Activated CD4-positive, CD25-positive, alpha-beta regulatory T cell (primary cell): Measurements from ENCODE around the gene SUCLG2.

ENCODE experiments used
- DNase-seq, 4 experiments: peaks; one replicate each; lab custom pipeline; 2025; lab: John Stamatoyannopoulos, UW

Gene SUCLG2

GRCh38 chr3:67648701-67649100, 5.7 kb downstream of the SUCLG2 start:
- no peak for DNase-seq

- no peak for DNase-seq
These were observed 6.2 kb downstream of the SUCLG2 start for GRCh38 chr3:67648229-67648628.

DNA sequence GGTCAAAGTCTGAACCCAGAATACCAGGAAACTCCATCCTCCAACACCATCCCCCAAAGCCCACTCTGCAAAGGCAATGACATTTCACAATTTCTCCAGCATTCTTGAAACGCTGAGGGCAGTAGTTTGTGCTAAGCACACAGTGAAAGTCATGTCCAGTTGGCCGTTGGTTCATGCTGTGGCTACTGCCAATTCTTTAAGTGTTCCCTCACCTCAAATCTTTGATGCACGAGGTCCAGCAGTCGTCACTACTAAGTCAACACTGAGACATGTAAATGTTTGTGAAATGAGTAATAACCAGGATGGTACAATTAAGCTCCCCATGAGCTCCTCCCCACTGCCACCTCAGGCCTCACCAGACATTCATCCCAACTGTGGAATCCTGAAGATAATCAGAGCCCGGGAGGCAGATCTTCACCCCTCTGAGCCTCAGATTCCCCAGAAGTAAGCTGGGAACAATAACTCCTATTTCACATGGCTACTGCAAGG, 7.0 kb downstream of the SUCLG2 start:
- no peak for DNase-seq

DNA sequence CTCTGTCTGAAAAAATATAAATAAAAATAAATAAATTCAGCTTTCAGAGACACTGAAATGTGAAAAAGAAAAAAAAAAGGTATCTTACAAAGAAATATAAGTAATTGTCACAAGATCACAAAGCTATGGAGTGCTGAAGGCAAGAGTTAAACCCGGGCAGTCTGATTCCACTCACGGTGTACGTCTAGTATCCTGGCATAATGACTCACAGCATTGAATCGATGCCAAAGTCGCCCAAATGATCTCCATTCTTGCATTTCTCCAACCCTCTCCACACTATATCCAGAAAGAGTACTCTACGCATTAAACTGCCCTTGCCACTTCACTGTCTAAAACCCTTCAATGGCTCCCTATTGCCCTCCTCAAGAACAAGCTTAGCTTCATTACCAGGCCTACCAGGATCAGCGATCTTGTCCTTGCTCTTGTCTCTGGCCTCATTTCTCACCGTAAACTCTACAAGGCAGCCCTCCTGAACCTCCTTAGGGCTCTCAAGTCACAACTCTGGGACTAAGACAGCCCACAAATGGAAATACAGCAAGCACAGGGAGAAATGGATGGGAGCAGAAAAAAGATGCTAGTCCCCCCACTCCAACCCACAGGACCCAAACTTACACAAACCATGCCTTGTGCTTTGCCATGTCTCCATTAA, 7.7 kb downstream of the SUCLG2 start:
- no peak for DNase-seq

- DNase-seq = no peak
These were observed 9.6 kb downstream of the SUCLG2 start for GRCh38 chr3:67644827-67645226.

- no peak for DNase-seq
These were observed 11.7 kb downstream of the SUCLG2 start for GRCh38 chr3:67642734-67643133.

GRCh38 chr3:67642190-67642589, 12.2 kb downstream of the SUCLG2 start:
- no peak for DNase-seq

DNA sequence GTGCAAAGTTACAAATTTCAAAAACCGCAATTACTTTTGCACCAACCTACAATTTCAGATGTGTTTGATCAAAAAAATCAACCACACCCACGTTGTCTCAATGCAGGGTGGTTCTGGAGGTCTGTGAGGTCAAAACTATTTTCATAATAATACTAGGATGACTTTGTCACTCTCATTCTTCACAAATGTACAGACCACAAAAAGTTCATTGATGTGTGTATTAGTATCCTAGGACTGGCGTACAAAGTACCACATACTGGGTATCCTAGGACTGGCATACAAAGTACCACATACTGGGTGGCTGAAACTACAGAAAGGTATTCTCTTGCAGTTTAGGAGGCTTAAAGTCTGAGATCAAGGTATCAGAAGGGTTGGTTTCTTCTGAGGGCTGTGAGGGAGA, 13.0 kb downstream of the SUCLG2 start:
- no peak for DNase-seq

DNA sequence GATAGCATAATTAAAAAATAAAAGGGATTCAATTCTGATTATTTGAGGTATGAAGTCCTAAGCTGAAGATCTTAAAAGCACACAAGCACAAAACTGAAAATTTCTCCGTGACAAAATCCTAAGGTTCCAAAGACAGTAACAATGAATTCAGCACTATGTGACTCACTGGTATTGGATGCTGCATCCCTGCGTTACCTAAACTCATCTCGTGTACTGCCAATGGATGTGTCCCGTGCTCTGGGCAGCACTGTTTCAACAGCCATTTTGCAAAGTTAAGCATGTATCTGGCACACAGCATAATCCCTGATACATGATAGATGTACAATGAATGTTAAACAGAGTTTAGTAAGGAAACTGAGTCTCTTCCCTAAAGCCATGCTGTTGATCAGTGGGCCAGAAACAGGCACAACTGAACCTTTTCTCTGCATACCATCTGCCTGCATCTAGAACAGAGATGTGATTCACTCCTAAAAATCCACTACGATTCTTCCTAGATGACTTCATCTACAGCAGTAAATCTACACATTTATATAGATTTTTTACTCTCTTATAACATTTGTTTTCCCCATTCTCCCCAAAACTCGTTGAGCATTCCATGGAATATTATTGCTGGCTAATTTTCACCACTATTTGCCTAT, 14.3 kb downstream of the SUCLG2 start:
- no peak for DNase-seq

GRCh38 chr3:67637255-67637900, 17.0 kb downstream of the SUCLG2 start:
- DNase-seq = no peak

DNA sequence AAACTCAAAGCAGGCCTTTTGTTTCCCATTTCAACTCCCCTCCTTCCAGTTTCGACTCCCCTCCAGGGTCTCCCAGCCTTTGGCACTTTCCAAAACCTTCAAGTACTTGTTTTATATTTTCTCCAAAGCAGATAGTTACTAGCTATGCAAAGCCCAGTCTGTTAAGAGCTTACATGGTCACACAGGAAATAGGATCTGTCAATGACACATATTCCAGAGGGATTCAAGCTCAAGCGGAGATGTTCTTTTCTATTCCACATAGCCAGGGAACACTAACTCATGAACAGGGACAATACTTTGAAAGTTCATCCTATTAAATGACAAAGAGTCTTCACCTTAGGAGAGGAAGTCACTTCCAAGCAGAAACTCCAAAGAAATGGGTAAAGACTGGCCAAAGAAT, 18.6 kb downstream of the SUCLG2 start:
- DNase-seq = no peak

DNA sequence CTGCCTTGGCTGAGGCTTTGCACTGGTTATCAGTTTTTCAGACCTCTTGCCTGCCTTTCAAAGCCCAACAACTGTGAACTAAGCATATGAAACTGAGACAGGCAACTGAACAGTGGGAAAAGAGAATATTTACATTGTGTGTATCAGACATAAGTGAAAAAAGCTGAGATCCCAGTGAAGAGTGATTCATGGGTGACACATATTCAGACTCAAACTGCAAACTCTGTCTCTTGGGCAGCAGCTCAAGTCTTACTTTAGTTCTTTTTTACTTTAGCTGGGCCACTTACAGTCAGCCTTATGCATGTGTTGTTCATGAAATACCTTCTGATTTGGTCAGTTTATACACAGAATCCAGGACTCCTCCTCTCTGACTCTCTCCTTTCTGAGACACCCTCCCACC, 19.2 kb downstream of the SUCLG2 start:
- DNase-seq = no peak

DNA sequence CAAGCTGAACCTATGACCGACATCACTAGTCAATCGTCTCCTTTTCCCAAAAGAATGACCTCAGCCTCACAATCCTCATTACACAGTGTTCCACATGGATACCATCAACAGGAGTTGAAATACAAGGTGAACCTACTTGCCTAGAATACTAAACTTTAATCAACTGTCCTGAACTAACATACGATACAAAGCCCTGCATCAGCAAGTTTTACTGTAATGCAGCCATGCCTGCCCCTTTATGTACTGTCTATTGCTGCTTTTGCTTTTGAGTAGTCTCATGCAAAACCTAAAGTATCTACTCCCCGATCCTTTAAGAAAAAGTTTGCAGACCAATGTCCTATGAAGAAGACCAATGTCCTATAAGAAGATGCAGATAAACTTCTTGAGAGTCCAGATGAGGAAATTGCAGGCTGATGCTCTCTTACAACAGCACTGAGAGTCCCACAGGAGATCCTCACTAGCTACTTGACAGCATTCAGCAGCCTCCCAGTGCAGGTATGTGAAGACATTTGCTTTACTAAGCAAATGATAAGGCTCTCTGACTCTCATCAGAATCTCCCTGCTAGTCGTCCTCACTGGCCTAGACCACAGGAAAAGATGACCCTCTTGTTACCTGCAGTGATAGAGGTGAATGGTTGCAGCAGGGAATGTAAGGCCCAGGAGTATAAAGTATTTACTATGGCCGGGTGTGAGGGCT, 23.6 kb downstream of the SUCLG2 start:
- no peak for DNase-seq

DNA sequence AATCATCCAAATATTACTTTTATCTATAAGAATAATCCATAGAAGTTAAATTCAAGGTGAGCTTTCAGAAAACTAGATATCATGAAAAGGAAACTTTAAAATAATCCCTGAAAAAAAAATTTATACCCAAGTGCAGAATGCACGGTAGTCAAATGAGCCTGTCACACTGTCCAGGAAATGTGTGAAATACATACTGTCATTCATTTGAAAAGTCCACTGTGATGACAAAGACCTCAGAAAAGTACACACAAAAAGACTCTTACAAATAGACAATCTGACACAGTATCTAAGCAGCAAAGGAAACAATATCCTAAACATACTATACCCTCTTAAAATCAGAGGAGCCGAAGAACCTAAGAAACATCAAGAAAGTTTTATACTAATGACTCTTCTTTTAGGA, 29.7 kb downstream of the SUCLG2 start:
- no peak for DNase-seq

DNA sequence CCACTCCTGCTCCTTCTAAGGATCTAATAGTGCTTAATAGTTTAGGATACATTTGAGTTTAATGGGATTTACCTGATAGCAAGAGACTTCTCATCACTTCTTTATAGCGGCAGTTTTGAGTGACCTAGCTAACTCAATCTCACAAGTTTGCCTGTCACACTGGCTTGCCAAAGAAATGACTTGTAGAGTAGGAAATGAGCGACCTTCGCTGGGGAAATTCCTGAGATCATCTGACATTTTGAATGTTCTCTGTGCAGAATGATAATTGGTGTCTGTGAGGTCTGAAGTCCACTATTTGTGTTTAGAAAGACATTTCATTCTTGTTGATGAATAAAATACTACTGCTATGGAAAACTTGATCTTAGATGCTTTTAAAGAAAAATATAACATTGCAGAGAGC, 30.3 kb downstream of the SUCLG2 start:
- no peak for DNase-seq

DNA sequence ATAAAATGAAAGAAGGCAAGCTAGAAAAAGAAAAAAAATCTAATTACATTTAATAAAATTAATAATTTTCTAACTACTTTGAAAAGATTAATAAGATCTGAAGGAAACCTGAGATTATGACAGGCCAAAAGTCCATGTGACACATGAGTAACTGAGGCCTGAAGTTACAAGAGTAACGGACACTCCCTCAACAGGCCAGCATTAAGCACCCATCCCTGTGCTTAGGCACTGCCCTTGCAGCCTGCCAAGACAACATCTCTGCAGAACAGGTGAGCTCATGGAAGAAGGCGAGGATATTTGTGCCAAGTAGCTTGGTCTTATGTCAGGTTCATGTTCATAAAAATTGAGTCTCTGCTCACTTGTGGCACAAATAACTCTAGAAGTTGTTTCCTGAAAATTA, 31.8 kb downstream of the SUCLG2 start:
- DNase-seq = no peak

GRCh38 chr3:67620869-67621268, 33.5 kb downstream of the SUCLG2 start:
- DNase-seq = no peak

GRCh38 chr3:67619991-67620390, 34.4 kb downstream of the SUCLG2 start:
- DNase-seq = no peak

DNA sequence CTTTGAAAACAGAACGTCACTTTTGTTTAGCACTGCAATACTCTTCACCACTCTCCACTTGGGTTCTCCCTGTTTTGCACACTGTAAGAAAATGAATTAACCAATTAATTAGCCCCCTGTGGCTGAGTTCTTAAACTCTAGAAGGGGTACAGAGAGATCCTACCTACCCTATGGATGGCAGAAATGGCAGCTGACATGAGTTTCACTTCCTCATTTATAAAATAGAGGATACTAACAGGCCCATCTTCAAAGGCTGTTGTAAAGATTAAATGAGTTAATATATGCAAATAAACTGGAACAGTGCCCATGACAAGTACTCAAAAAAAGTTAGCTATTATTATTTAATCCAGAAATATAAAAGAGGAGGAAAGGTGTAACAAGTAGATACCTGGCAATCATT, 36.9 kb downstream of the SUCLG2 start:
- DNase-seq = no peak

- DNase-seq = no peak
These were observed 38.4 kb downstream of the SUCLG2 start for GRCh38 chr3:67616046-67616445.

GRCh38 chr3:67614195-67614594, 40.2 kb downstream of the SUCLG2 start:
- no peak for DNase-seq

DNA sequence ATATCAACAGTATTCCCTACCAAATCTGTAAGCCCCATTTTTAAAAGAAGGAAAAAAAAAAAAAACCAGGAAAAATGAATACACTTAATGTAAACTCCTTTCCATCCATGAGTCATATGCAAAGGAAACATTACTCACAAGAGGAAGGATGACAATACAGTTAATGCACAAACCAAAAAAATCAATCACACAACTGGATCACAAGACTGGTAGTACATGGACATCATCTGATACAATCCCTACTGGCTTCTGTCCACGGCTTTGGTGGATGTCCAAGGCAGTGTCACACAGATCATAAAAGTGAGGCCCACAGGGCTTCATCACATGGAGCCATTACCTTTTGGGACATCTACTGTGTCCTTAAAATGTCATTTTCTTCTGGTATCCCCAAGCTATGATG, 44.0 kb downstream of the SUCLG2 start:
- DNase-seq = no peak

GRCh38 chr3:67609709-67610108, 44.7 kb downstream of the SUCLG2 start:
- DNase-seq = no peak
